Loucy (cell line): ENCODE measurements around the gene CPED1.
A peak's percentile ranks its signal among the peaks of the same experiment; 100 is the strongest.

Experiments
- H2AFZ ChIP-seq: fragments of 200-600 bp; sonication (generic); 2 replicates; pipeline ENCODE4 v1.6.0; 2016; ENCODE audit warnings: antibody characterized with exemption, mild to moderate bottlenecking, low read length, moderate library complexity
- H3F3A ChIP-seq: fragments of 200-600 bp; 2 replicates; pipeline ENCODE4 v1.6.0; 2016; ENCODE audit warnings: antibody characterized with exemption, low read depth, mild to moderate bottlenecking
- H3K27me3 ChIP-seq: fragments of 200-600 bp; sonication (generic); 2 replicates; pipeline ENCODE4 v1.6.1; 2014; ENCODE audit warnings: low read length, mild to moderate bottlenecking; ENCODE audit not compliant: insufficient read depth, poor library complexity, severe bottlenecking
- H3K36me3 ChIP-seq: fragments of 200-600 bp; sonication (generic); 2 replicates; pipeline ENCODE4 v1.6.1; 2016; ENCODE audit warnings: low read length; ENCODE audit not compliant: insufficient read depth
- H3K4me1 ChIP-seq: fragments of 200-600 bp; sonication (generic); 2 replicates; pipeline ENCODE4 v1.5.1; 2014; ENCODE audit warnings: low read length, mild to moderate bottlenecking; ENCODE audit not compliant: insufficient read depth, poor library complexity, severe bottlenecking
- H3K4me2 ChIP-seq: fragments of 200-600 bp; sonication (generic); 2 replicates; pipeline ENCODE4 v1.6.0; 2014; ENCODE audit warnings: antibody characterized with exemption, low read length, low read depth, mild to moderate bottlenecking; ENCODE audit not compliant: poor library complexity, severe bottlenecking
- H3K4me3 ChIP-seq: fragments of 200-600 bp; sonication (generic); 2 replicates; pipeline ENCODE4 v1.5.1; 2014; ENCODE audit warnings: low read length, mild to moderate bottlenecking, mixed read lengths; ENCODE audit not compliant: poor library complexity, severe bottlenecking
- H3K79me2 ChIP-seq: fragments of 200-600 bp; sonication (generic); 2 replicates; pipeline ENCODE4 v1.6.1; 2014; ENCODE audit warnings: low read length; ENCODE audit not compliant: insufficient read depth
- H3K9ac ChIP-seq: fragments of 200-600 bp; sonication (generic); 2 replicates; pipeline ENCODE4 v1.6.0; 2014; ENCODE audit warnings: mild to moderate bottlenecking, low read depth, low read length, moderate library complexity; ENCODE audit not compliant: poor library complexity, severe bottlenecking
- H3K9me2 ChIP-seq: fragments of 200-600 bp; sonication (generic); replicated peaks from 2 replicates; pipeline ENCODE4 v1.6.1; 2016; ENCODE audit warnings: low read depth, low read length, mixed read lengths
- H3K9me3 ChIP-seq: fragments of 200-600 bp; sonication (generic); 2 replicates; pipeline ENCODE4 v1.6.1; 2014; ENCODE audit warnings: mild to moderate bottlenecking, antibody characterized with exemption, low read length, low read depth; ENCODE audit not compliant: insufficient read depth
- H4K20me1 ChIP-seq: fragments of 200-600 bp; sonication (generic); 2 replicates; pipeline ENCODE4 v1.6.0; 2014; ENCODE audit warnings: antibody characterized with exemption, low read length, mild to moderate bottlenecking; ENCODE audit not compliant: insufficient read depth, poor library complexity, severe bottlenecking
- EZH2phosphoT487 ChIP-seq: fragments of 200-600 bp; IDR thresholded peaks from 2 replicates; pipeline ENCODE4 v1.6.1; 2018; ENCODE audit warnings: antibody characterized with exemption, mild to moderate bottlenecking, moderate library complexity, borderline replicate concordance
- TF ChIP-seq, protein P1 (sequence below): fragments of 200-600 bp; sonication (generic); conservative IDR thresholded peaks from 2 replicates; pipeline ENCODE4 v1.5.1; 2014; ENCODE audit warnings: mild to moderate bottlenecking, antibody characterized with exemption, low read length

Gene CPED1

DNA sequence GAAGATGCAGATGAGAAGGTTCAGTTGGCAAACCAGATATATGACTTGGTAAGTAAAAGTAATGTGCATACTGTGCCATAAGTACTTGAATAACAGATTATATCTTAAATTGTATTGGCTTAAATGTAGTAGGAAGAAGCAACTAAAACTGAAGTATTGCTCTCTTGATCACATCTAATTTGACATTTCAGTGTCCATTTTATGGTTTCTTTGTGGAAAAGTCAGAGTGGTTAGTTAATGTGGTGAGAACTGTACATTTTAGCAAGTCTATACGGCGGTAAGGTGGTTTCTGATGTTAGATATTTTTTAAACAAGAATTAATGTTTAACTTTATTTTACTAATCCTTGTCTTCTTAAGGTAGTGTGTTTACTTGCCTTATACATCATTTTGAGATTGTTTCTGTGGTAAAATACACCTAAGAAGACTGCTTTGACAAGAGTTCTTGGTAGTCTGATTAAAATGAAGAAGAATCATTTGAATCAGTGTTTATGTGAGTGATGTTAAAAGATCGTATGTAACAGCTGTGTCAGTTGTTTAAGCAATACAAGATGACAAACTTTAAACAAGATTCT is 32.8 kb upstream of the CPED1 start:
- H3K4me2 ChIP-seq, result peak overlapping the region; percentile 50
- peaks cover 24% of the 10 kb centered on the region for H3K36me3 ChIP-seq

DNA sequence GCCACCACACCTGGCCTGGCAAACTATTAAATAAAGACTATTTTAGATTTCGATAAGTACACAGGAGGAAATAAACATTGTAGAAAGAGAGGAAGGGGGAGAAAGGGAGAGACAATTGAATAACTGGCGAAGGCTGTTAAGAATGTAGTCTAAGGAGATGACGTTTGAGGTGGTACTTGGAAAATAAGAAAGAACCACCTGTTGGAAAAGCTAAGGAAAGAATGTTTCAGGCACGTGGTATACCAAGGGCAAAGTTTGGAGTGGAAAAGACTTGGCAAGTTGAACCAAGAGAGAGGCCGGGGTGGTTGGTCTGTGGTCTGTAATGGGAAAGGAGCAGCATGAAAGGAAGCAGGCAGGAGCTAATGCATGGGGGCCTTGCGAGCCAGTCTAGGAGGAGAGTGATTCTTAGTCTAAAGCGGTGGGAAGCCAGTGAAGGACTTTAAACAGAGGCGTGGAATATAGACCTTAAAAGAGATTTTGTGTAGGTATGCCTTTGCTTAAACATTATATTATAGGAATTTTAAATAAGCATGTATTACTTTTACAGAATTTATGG is 28.5 kb upstream of the CPED1 start:
- no peak for TF ChIP-seq EZH2phosphoT487
- TF ChIP-seq, protein P1, sequence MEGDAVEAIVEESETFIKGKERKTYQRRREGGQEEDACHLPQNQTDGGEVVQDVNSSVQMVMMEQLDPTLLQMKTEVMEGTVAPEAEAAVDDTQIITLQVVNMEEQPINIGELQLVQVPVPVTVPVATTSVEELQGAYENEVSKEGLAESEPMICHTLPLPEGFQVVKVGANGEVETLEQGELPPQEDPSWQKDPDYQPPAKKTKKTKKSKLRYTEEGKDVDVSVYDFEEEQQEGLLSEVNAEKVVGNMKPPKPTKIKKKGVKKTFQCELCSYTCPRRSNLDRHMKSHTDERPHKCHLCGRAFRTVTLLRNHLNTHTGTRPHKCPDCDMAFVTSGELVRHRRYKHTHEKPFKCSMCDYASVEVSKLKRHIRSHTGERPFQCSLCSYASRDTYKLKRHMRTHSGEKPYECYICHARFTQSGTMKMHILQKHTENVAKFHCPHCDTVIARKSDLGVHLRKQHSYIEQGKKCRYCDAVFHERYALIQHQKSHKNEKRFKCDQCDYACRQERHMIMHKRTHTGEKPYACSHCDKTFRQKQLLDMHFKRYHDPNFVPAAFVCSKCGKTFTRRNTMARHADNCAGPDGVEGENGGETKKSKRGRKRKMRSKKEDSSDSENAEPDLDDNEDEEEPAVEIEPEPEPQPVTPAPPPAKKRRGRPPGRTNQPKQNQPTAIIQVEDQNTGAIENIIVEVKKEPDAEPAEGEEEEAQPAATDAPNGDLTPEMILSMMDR, result no peak
- Histone ChIP-seq H2AFZ (no peak overlapping the region), H3K27me3 (no peaks in the 10 kb centered on the region), H3K4me1 (peaks cover 17% of the 10 kb centered on the region), H3K9ac (no peak overlapping the region), H3K9me2 (no peaks in the 10 kb centered on the region), H3K4me3 (no peak overlapping the region), H3K36me3 (peaks cover 17% of the 10 kb centered on the region), H3K9me3 (no peaks in the 10 kb centered on the region), H4K20me1 (no peaks in the 10 kb centered on the region), H3K4me2 (no peak overlapping the region), H3F3A (peaks cover 2% of the 10 kb centered on the region; the same call in 1 of the 2 replicates), H3K79me2 (no peaks in the 10 kb centered on the region)

More for the DNA sequence above, 32.8 kb upstream of the CPED1 start:
- H3K79me2 ChIP-seq, result peaks cover 38% of the 10 kb centered on the region
- no peak overlapping the region for H2AFZ ChIP-seq
- TF ChIP-seq, protein P1, result no peak
- no peak for TF ChIP-seq EZH2phosphoT487
- H3K9me3 ChIP-seq, result no peaks in the 10 kb centered on the region
- H3K9me2 ChIP-seq, result no peaks in the 10 kb centered on the region
- H3K9ac ChIP-seq, result peak overlapping the region; percentile 28
- H3K4me1 ChIP-seq, result peaks cover 44% of the 10 kb centered on the region
- peaks cover 25% of the 10 kb centered on the region for H4K20me1 ChIP-seq
- H3K4me3 ChIP-seq, result peak overlapping the region; percentile 13
- peaks cover 2% of the 10 kb centered on the region; the same call in 1 of the 2 replicates for H3F3A ChIP-seq
- no peaks in the 10 kb centered on the region for H3K27me3 ChIP-seq

DNA sequence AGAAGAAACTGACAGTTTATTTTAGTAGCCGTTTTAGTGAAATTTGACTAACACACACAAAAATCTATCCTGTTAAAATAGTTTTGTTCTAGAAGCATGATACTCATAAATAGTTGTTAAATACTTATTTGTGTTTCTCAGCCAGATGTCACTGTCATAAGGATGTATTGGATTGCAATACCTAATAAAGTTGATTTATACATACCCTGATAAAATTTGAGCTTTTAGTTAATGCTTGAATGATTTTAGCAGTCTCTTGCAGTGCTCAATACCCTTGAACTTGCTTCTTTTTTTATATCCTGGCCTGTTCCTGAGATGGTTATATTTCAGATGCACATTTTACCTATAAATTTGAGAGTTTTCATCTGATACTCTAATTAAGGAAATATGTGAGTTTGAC is 27.8 kb upstream of the CPED1 start:
- peaks cover 21% of the 10 kb centered on the region for H3K36me3 ChIP-seq
- H3K79me2 ChIP-seq, result no peaks in the 10 kb centered on the region
- no peaks in the 10 kb centered on the region for H3K27me3 ChIP-seq
- H3K4me3 ChIP-seq, result no peak overlapping the region
- no peaks in the 10 kb centered on the region for H4K20me1 ChIP-seq
- no peak overlapping the region for H3K4me2 ChIP-seq
- peaks cover 2% of the 10 kb centered on the region; the same call in 1 of the 2 replicates for H3F3A ChIP-seq
- H3K9me2 ChIP-seq, result no peaks in the 10 kb centered on the region
- H3K9ac ChIP-seq, result no peak overlapping the region
- no peak for TF ChIP-seq EZH2phosphoT487
- peaks cover 10% of the 10 kb centered on the region for H3K4me1 ChIP-seq
- no peak overlapping the region for H2AFZ ChIP-seq
- no peaks in the 10 kb centered on the region for H3K9me3 ChIP-seq
